WTC11 (cell line): ENCODE results near the gene MYO16.

Source experiments
- CBFB ChIP-seq: sonication (generic); formaldehyde crosslinking; IDR thresholded peaks from 2 replicates; pipeline ENCODE4 v1.8.1; 2022; ENCODE audit warnings: mild to moderate bottlenecking, low read depth, missing genetic modification reagents
- GABPB1 ChIP-seq: sonication (generic); formaldehyde crosslinking; IDR thresholded peaks from 2 replicates; pipeline ENCODE4 v1.8.1; 2023; ENCODE audit warnings: mild to moderate bottlenecking, missing genetic modification reagents
- IRF2 ChIP-seq: sonication (generic); formaldehyde crosslinking; IDR thresholded peaks from 2 replicates; pipeline ENCODE4 v1.8.0; 2022; ENCODE audit warnings: low read depth, missing genetic modification reagents, borderline replicate concordance
- NR2C2 ChIP-seq: sonication (generic); formaldehyde crosslinking; IDR thresholded peaks from 2 replicates; pipeline ENCODE4 v1.8.0; 2022; ENCODE audit warnings: mild to moderate bottlenecking, missing genetic modification reagents
- SP1 ChIP-seq: sonication (generic); formaldehyde crosslinking; conservative IDR thresholded peaks from 2 replicates; pipeline ENCODE4 v1.8.1; 2022; ENCODE audit warnings: missing genetic modification reagents
- TCF7 ChIP-seq: sonication (generic); formaldehyde crosslinking; IDR thresholded peaks from 2 replicates; pipeline ENCODE4 v1.8.0; 2022; ENCODE audit warnings: mild to moderate bottlenecking, low read depth, missing genetic modification reagents, moderate library complexity
- ZNF263 ChIP-seq: sonication (generic); formaldehyde crosslinking; IDR thresholded peaks from 2 replicates; pipeline ENCODE4 v1.8.1; 2022; ENCODE audit warnings: low read depth, mild to moderate bottlenecking, moderate library complexity, missing genetic modification reagents
- TF ChIP-seq, protein P1 (sequence below): fragments of 200-600 bp; IDR thresholded peaks from 2 replicates; pipeline ENCODE4 v1.8.0; 2022; ENCODE audit warnings: antibody characterized with exemption
- TF ChIP-seq, protein P2 (sequence below): sonication (generic); formaldehyde crosslinking; IDR thresholded peaks from 2 replicates; pipeline ENCODE4 v1.8.1; 2023; ENCODE audit warnings: mild to moderate bottlenecking, missing genetic modification reagents, moderate library complexity
- TF ChIP-seq, protein P3 (sequence below): sonication (generic); formaldehyde crosslinking; IDR thresholded peaks from 2 replicates; pipeline ENCODE4 v1.8.1; 2023; ENCODE audit warnings: mild to moderate bottlenecking, moderate library complexity, missing genetic modification reagents

DNA sequence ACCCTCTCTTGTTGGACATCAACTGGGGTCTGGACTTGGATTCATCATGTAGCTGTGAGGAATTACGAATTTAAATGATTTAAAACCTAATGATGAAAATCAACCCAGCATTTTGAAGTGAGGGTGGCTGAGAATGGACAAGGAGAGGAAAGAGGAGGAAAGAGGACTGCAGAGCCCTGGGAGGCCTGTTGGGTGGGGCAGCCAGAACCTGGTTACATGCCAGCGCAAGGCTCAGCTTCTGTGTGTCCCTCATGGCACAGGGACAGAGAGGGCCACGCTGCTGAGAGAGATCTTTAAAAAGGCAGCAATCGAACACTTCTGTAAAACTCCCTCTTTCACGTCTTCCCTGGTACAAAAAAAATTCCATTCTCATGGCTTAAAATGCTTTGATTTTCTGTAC is 292.7 kb downstream of the MYO16 start:
- TF ChIP-seq NR2C2 (no peak), SP1 (CRISPR knock-in tag) (no peak), TCF7 (no peak), CBFB (no peak), ZNF263 (CRISPR knock-in tag) (no peak), IRF2 (CRISPR knock-in tag) (no peak), GABPB1 (CRISPR knock-in tag) (no peak)
- TF ChIP-seq, protein P1, sequence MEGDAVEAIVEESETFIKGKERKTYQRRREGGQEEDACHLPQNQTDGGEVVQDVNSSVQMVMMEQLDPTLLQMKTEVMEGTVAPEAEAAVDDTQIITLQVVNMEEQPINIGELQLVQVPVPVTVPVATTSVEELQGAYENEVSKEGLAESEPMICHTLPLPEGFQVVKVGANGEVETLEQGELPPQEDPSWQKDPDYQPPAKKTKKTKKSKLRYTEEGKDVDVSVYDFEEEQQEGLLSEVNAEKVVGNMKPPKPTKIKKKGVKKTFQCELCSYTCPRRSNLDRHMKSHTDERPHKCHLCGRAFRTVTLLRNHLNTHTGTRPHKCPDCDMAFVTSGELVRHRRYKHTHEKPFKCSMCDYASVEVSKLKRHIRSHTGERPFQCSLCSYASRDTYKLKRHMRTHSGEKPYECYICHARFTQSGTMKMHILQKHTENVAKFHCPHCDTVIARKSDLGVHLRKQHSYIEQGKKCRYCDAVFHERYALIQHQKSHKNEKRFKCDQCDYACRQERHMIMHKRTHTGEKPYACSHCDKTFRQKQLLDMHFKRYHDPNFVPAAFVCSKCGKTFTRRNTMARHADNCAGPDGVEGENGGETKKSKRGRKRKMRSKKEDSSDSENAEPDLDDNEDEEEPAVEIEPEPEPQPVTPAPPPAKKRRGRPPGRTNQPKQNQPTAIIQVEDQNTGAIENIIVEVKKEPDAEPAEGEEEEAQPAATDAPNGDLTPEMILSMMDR: no peak
- TF ChIP-seq, protein P2, sequence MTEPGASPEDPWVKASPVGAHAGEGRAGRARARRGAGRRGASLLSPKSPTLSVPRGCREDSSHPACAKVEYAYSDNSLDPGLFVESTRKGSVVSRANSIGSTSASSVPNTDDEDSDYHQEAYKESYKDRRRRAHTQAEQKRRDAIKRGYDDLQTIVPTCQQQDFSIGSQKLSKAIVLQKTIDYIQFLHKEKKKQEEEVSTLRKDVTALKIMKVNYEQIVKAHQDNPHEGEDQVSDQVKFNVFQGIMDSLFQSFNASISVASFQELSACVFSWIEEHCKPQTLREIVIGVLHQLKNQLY (CRISPR knock-in tag): no peak
- TF ChIP-seq, protein P3, sequence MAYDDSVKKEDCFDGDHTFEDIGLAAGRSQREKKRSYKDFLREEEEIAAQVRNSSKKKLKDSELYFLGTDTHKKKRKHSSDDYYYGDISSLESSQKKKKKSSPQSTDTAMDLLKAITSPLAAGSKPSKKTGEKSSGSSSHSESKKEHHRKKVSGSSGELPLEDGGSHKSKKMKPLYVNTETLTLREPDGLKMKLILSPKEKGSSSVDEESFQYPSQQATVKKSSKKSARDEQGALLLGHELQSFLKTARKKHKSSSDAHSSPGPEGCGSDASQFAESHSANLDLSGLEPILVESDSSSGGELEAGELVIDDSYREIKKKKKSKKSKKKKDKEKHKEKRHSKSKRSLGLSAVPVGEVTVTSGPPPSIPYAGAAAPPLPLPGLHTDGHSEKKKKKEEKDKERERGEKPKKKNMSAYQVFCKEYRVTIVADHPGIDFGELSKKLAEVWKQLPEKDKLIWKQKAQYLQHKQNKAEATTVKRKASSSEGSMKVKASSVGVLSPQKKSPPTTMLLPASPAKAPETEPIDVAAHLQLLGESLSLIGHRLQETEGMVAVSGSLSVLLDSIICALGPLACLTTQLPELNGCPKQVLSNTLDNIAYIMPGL (CRISPR knock-in tag): no peak
